ENCODE measurements around the gene PSTPIP1.
"Not testable (repeated sequence)": the region's sequence is repeated elsewhere in the genome, so short reads cannot be mapped to it uniquely, and the experiment has no call there.

PSTPIP1 gene

DNA sequence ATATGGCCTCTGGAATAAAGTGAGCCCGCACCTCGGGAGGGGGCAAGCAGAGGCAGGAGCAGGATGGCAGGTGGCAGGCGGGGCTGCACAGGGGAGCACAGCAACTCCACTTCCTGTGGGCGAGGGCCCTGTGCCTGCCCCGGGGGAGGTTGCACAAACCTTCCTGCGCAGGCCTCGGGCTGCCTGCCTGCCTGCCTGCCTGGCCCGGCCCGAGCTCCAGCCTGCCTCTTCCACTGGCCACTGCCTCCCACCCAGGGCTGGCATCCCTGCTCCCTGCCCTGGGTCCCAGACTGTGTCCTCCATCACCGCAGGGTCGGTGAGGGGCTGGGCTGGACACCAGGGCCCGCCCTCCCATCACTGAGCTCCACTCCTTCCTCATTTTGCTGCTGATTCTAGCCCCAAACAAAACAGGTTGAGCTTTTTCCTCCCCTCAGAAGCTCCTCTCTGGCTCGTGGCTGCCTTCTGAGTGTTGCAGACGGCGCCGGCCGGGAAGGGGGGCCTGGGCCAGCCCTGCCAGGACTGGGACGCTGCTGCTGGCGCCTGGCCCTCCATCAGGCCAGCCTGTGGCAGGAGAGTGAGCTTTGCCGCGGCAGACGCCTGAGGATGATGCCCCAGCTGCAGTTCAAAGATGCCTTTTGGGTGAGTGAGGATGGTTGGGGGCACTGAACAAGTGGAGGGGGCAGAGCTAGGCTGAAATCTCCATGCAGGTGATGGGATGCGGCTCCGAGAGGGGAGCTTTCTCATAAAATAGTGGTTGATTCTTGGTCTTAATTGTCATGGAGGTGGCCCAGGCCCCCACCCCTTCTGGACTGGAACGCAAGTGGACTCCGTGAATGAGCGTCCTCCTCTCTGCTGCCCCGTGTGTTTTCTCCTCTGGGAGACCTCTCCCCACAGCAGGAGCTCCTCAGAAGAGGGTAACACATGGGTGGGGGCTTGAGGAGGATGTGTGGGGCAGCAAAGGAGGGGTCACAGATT lies at the start of gene PSTPIP1:
Gene PSTPIP1, plus strand, starts transcription at position 156 of the 975 bp plus-strand sequence. Its CDS starts 448 bp downstream, at position 604.
- peak; percentile 41 to 46 for DNase-seq (ENCODE audit: low read depth in 2 of 2)

DNA sequence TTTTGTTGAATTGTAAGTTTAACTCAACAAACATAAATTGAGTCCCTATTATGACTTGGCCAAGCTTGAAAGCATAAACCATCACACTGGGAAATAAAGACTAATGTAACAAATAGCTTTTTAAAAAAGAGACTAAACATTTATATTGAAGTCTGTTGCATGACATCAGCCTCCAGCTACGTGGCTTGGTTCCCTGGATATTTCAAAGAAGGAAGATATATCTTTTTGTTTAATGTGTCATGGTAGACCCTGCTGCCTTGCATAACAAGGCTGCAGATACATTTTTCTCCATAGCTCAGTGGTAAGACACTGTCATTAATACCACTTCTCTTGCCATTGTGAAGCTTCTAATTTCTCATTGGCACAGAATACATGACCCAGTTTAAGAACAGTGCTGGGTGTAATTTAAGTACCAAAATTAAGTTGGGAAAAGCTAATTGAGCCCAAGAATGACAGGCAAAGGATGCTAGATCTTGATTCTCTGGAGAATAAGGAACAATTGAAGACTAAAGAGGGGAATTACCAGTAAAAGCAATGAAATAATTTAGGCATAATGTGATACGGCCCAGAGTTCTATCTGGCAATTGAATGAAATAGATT lies 49.3 kb upstream of the PSTPIP1 start:
- DNase-seq (ENCODE audit: low read depth in 2 of 2) = no peak

- DNase-seq (ENCODE audit: low read depth in 2 of 2) = no peak
Observed at GRCh38 chr15:76947454-76947853, 47.5 kb upstream of the PSTPIP1 start.

DNA sequence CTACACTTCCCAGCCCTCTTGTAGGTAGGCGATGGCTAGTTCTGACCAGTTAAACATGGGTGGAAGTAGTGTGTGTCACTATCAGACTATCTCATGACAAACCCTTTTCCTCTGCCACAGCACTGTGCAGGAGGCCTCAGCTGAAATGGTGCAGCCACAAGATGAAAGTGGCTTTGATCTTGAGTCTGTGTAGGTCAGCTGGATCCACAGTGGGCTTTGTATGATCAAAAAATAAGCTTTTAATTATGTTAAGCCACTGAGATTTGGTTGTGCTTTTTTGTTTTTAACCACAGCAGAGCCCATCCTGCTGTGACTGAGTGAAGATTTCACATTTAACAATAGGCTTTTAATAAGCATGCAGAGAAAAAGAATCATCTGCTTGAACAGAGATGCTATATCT lies 43.7 kb upstream of the PSTPIP1 start:
- no peak for DNase-seq (ENCODE audit: low read depth in 2 of 2)

- no peak for DNase-seq (ENCODE audit: low read depth in 2 of 2)
Observed at GRCh38 chr15:76953913-76954312, 41.0 kb upstream of the PSTPIP1 start.

- DNase-seq (ENCODE audit: low read depth in 2 of 2) = no peak
Observed at GRCh38 chr15:76954744-76955143, 40.2 kb upstream of the PSTPIP1 start.

- DNase-seq (ENCODE audit: low read depth in 2 of 2) = no peak
Observed at GRCh38 chr15:76961268-76962011, 33.5 kb upstream of the PSTPIP1 start.

GRCh38 chr15:76962337-76963013 lies 32.5 kb upstream of the PSTPIP1 start:
- DNase-seq (ENCODE audit: low read depth in 2 of 2) = no peak

- no peak for DNase-seq (ENCODE audit: low read depth in 2 of 2)
Observed at GRCh38 chr15:76963596-76963995, 31.3 kb upstream of the PSTPIP1 start.

GRCh38 chr15:76964157-76964556 lies 30.8 kb upstream of the PSTPIP1 start:
- no peak for DNase-seq (ENCODE audit: low read depth in 2 of 2)

DNA sequence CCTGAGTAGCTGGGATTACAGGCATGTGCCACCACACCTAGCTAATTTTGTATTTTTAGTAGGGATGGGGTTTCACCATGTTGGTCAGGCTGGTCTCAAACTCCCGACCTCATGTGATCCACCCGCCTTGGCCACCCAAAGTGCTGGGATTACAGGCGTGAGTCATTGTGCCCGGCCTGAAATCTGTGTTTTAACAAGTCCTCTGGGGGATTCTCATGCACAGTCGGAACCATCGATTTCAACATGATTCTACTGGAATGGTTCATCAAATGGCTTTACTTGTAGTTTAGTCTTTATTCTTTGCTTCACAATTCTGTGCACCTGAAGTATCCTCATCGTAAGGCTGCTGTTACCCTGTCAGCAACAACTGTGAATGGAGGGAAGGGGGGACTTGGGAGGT lies 28.9 kb upstream of the PSTPIP1 start:
- not testable (repeated sequence) for DNase-seq (ENCODE audit: low read depth in 2 of 2)

- no peak for DNase-seq (ENCODE audit: low read depth in 2 of 2)
Observed at GRCh38 chr15:76967067-76967466, 27.9 kb upstream of the PSTPIP1 start.

- DNase-seq (ENCODE audit: low read depth in 2 of 2) = no peak
Observed at GRCh38 chr15:76968306-76968705, 26.6 kb upstream of the PSTPIP1 start.

DNA sequence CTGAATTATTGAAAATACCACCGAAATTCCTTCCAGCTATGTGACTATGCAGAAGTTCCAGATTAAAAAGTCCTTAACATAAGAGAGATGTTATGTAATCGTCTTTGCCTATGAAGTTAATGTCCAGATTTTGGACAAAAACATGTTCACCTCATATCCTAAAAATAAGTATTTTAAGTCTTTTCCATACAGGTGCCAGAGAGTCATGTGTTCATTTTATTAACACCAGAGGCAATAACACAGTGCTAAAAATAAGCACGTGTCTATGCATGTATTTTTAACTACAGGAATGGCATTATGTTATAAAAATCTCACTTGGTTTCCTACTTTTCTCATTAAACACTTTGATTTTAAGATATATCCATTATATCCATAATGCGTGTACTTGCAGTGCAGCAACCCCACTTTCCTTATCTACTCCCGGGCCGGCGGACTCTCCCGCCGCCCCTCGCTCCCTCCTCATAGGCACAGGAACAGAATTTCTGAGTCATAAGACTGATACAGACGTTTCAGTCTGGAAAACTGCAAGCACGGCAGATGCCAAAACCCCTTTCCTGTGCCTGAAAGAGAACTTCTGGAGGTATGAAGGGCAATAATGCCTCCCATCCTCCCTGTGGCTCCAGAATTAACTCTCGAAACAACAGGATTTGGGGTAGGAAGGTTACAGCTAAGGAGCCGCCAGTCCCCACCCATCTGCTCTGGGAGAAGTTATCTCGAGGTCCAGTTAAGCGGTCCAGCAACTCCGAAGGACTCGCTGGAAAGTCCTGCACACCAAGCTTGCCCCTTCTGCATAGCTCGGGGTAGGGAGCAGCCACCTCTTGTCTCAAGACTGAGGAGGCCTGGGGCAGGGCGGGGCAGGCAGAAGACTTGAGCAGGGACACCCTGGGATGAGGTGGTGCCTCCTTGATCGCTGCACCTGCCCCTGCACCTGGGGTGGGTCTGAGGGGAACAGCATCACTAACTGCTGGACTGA lies 22.3 kb upstream of the PSTPIP1 start:
- no peak for DNase-seq (ENCODE audit: low read depth in 2 of 2)

- DNase-seq (ENCODE audit: low read depth in 2 of 2) = peak; percentile 55 to 58
Observed at GRCh38 chr15:76973362-76973743, 21.6 kb upstream of the PSTPIP1 start.

DNA sequence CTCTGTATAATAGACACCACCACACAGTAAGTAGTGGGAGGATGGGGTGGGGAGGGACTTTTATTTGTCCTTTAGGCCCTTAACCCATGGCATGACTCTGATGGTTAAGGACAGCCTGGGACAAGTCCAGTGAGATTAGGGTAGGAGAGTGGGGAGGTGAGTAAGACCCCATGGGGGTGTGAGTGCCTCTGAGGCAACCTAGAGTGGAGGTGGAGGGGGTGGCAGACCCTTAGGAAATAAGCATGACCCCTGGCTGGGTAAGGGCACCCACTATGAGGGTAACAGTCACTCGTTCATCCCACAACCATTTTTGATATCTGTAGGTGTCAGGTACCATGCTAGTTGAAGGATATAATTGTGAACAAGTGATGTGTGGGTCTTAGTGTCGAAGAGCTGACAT lies 21.0 kb upstream of the PSTPIP1 start:
- no peak for DNase-seq (ENCODE audit: low read depth in 2 of 2)

GRCh38 chr15:76974456-76975036 lies 20.4 kb upstream of the PSTPIP1 start:
- no peak for DNase-seq (ENCODE audit: low read depth in 2 of 2)

- no peak for DNase-seq (ENCODE audit: low read depth in 2 of 2)
Observed at GRCh38 chr15:76976141-76976540, 18.8 kb upstream of the PSTPIP1 start.

DNA sequence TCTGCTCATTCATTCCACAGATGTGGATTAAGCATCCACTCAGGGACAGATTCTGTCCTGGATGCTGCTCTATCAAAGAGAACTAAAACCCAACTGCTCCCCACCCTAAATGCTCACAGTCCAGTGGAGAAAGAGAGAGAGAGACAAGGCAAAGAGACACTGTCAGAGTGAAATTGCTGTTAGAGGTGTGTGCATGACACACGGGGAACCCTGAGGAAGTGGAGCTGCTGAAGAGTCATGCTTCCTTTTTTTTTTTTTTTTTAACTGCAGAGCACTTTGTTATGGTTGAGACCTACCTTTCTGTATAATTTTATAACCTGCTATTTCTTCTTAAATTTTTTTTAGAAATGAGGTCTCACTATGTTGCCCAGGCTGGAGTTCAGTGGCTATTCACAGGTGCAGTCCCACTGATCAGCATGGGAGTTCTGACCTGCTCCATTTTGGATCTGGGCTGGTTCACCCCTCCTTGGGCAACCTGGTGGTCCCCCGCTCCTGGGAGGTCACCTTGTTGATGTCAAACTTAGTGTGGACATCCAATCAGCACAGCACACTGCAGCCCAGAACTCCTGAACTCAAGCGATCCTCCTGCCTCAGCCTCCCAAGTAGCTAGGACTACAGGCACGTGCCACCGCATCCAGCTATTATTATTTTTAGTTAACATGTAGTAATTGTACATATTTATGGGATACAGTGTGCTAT lies 18.2 kb upstream of the PSTPIP1 start:
- DNase-seq (ENCODE audit: low read depth in 2 of 2) = no peak

Data from activated CD4-positive, alpha-beta T cell treated with anti-CD3 and anti-CD28 coated beads for 24 hours (primary cell).